Measurements from ENCODE around the gene UGT2B10. TPM values are rescaled to one million over a fixed set of nuclear protein-coding genes. Genes with fewer than 3 reads are reported as not detected.

Gene UGT2B10
- polyA plus RNA-seq, 1 donor from 2014 or later = not detected

Other genes with a start within 250 kb of the UGT2B10 start
- 3.6 TPM for gene UGT2B17, start 239.7 kb upstream of the UGT2B10 start, polyA plus RNA-seq
- gene UGT2B15, start 145.3 kb upstream of the UGT2B10 start, polyA plus RNA-seq = 0.25 TPM
- gene UGT2A3, start 135.8 kb downstream of the UGT2B10 start, polyA plus RNA-seq = not detected